Activated CD4-positive, alpha-beta memory T cell treated with anti-CD3 and anti-CD28 coated beads for 36 hours (primary cell): ENCODE measurements around the gene SPPL2B. TPM values are rescaled to one million over a fixed set of nuclear protein-coding genes. Genes with fewer than 3 reads are reported as not detected.
A peak's percentile ranks its signal among the peaks of the same experiment; 100 is the strongest.
"Not testable (repeated sequence)": the region's sequence is repeated elsewhere in the genome, so short reads cannot be mapped to it uniquely, and the experiment has no call there.

Experiments used
- CTCF ChIA-PET: fragments of 350-600 bp; sonication (Branson Sonifier 250); formaldehyde crosslinking; loops from one replicate; lab custom pipeline; 2021; ENCODE audit warnings: antibody characterized with exemption, inconsistent platforms; lab: Charles Lee
- POLR2A ChIA-PET: fragments of 350-600 bp; sonication (Branson Sonifier 250); formaldehyde crosslinking; loops from one replicate; lab custom pipeline; 2021; ENCODE audit warnings: antibody characterized with exemption; lab: Charles Lee
- DNase-seq: peaks from one replicate; pipeline ENCODE4 v3.0.0-alpha.2; 2020
- H3K27ac Mint-ChIP-seq: one replicate; pipeline ENCODE4 v1.8.0; 2021; ENCODE audit warnings: mixed read lengths
- H3K27me3 Mint-ChIP-seq: one replicate; pipeline ENCODE4 v1.8.0; 2021; ENCODE audit warnings: mixed read lengths
- H3K36me3 Mint-ChIP-seq: one replicate; pipeline ENCODE4 v1.8.0; 2021; ENCODE audit warnings: mixed read lengths
- H3K4me1 Mint-ChIP-seq: one replicate; pipeline ENCODE4 v1.8.0; 2021; ENCODE audit warnings: low read depth, mixed read lengths
- H3K4me3 Mint-ChIP-seq: one replicate; pipeline ENCODE4 v1.8.0; 2021; ENCODE audit warnings: mild to moderate bottlenecking, mixed read lengths
- H3K9me3 Mint-ChIP-seq: one replicate; pipeline ENCODE4 v1.8.0; 2021; ENCODE audit warnings: mixed read lengths
- intact Hi-C: fragments of 100-400 bp; cut with micrococcal nuclease; formaldehyde crosslinking; loops from one replicate; pipeline ENCODE4 v1.15.1; 2023
- total RNA-seq, 2 experiments: library from RNA; stranded (reverse); gene quantifications; one replicate each; pipeline ENCODE4 v1.2.3, GENCODE V29; 2021

The SPPL2B gene, protein sequence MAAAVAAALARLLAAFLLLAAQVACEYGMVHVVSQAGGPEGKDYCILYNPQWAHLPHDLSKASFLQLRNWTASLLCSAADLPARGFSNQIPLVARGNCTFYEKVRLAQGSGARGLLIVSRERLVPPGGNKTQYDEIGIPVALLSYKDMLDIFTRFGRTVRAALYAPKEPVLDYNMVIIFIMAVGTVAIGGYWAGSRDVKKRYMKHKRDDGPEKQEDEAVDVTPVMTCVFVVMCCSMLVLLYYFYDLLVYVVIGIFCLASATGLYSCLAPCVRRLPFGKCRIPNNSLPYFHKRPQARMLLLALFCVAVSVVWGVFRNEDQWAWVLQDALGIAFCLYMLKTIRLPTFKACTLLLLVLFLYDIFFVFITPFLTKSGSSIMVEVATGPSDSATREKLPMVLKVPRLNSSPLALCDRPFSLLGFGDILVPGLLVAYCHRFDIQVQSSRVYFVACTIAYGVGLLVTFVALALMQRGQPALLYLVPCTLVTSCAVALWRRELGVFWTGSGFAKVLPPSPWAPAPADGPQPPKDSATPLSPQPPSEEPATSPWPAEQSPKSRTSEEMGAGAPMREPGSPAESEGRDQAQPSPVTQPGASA
- total RNA-seq, result 10 to 100 TPM; 43.8 TPM

DNA sequence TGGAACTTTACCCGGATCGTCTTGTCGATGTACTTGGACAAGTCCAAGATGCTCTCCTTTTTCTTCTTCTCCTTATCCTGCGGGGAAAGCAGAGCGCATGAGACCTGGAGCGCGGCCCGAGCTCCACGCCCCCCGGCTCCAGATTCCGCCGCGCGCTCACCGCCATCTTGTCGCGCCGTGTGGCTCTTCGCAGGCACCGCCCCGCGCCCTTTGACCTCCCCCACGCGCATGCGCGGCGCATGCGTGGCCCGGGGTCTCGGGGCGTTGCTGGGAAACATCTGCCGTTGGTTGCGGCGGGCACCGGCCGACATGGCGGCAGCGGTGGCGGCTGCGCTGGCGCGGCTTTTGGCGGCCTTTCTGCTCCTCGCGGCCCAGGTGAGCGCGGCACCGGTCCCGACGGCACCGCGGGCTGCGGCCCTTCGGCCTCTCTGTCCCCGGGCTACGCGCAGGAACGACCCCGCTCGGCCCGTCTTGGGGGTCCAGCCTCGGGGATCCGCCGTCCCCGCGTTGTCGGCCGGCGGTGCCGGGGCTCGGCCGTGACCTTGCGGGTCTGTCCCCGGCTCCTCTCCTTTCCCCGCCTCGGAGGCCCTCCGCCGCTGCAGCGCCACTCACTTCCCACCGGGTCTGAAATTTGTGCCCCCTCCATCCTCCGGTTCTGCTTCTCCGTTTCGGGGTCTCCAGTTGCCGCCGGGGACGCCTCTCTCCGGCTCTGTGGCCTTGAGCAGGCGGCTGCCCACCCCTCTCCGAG lies at the start of gene SPPL2B, which contains the start of gene LSM7:
TSS of gene SPPL2B (plus strand) at position 284 of the 748 bp plus-strand sequence. CDS start at position 310, 26 bp downstream.
TSS of gene LSM7 (minus strand) at position 186 of the 748 bp plus-strand sequence. CDS start at position 166, 20 bp downstream.
- DNase-seq, result peak; percentile 94
- ChIA-PET POLR2A (interaction anchor here (1.2 to 1.5 kb wide), 4 partner anchors 37 to 99 kb away, joined by 4 to 6 read pairs (median 4); partner anchors contain the start of gene TIMM13), CTCF (interaction anchor here (0.7 to 1.9 kb wide), 4 partner anchors 53 to 283 kb away, joined by 3 to 6 read pairs (median 4); no protein-coding TSS in a partner anchor)
- intact Hi-C loops, result loop anchor here (1.0 to 5.0 kb wide), 2 partner anchors 92 to 176 kb away; partner anchors contain the start of genes AP3D1, PLEKHJ1 and SF3A2
- Mint-ChIP-seq H3K36me3 (peaks cover 32% of the 10 kb centered on the region), H3K9me3 (no peaks in the 10 kb centered on the region), H3K4me3 (peak within 1 kb of the TSS; percentile 99), H3K27ac (peak within 1 kb of the TSS; percentile 94), H3K4me1 (peaks cover 53% of the 10 kb centered on the region), H3K27me3 (no peaks in the 10 kb centered on the region)

DNA sequence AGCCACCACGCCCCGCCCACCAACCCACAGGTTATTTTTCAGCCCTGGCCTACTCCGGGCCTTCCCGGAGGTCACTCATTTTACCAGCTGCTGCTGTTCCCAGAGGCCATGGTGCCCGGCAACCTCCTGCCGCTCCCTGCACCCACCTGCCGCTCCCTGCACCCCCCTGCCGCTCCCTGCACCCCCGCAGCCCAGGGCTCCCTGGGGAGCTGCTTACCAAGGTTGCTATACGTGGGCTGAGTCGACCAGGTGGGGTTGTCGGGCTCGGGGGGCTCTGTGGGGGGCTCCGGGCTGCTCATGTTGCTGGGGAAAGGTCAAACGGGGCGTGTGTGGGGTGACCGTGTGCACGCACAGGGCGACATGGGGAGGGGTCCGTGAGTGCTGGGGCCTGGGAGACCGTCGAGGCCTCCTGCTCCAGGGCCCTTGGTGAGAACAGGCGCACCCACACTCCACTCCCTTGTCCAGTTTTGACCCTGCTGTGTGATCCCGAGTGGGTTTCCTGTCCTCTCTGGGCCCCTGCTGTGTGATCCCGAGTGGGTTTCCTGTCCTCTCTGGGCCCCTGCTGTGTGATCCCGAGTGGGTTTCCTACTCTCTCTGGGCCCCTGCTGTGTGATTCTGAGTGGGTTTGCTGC lies 47.7 kb upstream of the SPPL2B start:
- Mint-ChIP-seq H3K27me3 (no peaks in the 10 kb centered on the region), H3K27ac (no peak overlapping the region), H3K4me3 (no peak overlapping the region), H3K9me3 (no peaks in the 10 kb centered on the region), H3K36me3 (no peaks in the 10 kb centered on the region), H3K4me1 (peaks cover 15% of the 10 kb centered on the region)
- POLR2A ChIA-PET, result no interaction called here
- intact Hi-C loops, result no loop called here
- DNase-seq, result no peak
- CTCF ChIA-PET, result no interaction called here

- CTCF ChIA-PET, POLR2A ChIA-PET, H3K9me3 Mint-ChIP-seq, H3K27ac Mint-ChIP-seq, H3K27me3 Mint-ChIP-seq, DNase-seq, H3K36me3 Mint-ChIP-seq, intact Hi-C loops: not testable (repeated sequence)
- Mint-ChIP-seq H3K4me1 (peaks cover 15% of the 10 kb centered on the region), H3K4me3 (peak overlapping the region; percentile 32)
These were observed 47.0 kb upstream of the SPPL2B start for GRCh38 chr19:2281265-2282061.

DNA sequence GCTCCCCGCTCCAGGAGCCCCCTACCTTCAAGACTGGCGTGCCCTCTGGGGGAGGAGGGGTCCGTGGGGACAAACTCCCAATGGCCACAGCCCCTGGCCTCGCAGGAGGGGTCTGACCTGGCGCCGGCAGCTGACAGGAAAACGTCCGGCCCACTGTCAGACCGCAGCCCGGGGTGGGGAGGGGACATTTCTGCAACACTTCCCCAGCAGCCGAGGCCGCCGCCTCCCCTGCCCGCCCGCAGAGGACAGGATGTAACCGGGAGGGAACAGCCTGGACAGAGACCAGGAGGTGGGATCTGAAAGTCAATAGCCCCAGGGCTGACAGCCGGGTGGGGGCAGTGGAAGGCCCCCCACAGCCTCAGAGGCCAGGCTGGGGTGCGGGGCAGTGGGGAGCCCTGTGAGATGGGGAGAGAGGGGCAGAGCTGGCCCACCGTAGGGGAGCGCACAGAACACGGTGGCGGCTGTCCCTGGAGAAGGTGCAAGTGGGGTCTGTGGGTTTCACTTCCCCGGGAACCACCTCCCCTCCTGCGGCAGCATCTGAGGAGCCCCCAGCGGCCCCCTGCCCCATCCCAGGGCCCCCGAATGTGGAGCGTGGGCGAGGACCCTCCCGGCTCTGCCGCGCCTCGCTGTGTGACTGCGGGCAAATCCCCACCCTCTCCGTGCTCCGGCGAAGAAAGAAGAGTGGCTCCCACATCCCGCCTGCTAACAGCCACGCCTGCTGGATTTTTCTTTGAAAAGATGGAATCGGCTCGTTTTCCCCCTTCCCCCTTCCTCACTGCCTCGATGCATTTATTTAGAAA lies 46.2 kb upstream of the SPPL2B start, which contains the start of gene PEAK3:
TSS of gene PEAK3 (minus strand) at position 114 of the 800 bp plus-strand sequence. CDS start 1,244 bp downstream, outside the sequence.
- H3K27me3 Mint-ChIP-seq, result no peaks in the 10 kb centered on the region
- intact Hi-C loops, result no loop called here
- peak; percentile 61 for DNase-seq
- POLR2A ChIA-PET, result no interaction called here
- H3K9me3 Mint-ChIP-seq, result no peaks in the 10 kb centered on the region
- peaks cover 15% of the 10 kb centered on the region for H3K4me1 Mint-ChIP-seq
- no peak within 1 kb of the TSS for H3K27ac Mint-ChIP-seq
- H3K36me3 Mint-ChIP-seq, result no peaks in the 10 kb centered on the region
- CTCF ChIA-PET, result interaction anchor here (1.2 kb wide), 1 partner anchor 329 kb away, joined by 4 read pairs; no protein-coding TSS in a partner anchor
- H3K4me3 Mint-ChIP-seq, result peak within 1 kb of the TSS; percentile 32

GRCh38 chr19:2282862-2283237 lies 45.6 kb upstream of the SPPL2B start:
- H3K4me3 Mint-ChIP-seq, result no peak overlapping the region
- DNase-seq, result no peak
- H3K4me1 Mint-ChIP-seq, result peaks cover 15% of the 10 kb centered on the region
- H3K27me3 Mint-ChIP-seq, result no peaks in the 10 kb centered on the region
- no peaks in the 10 kb centered on the region for H3K36me3 Mint-ChIP-seq
- H3K27ac Mint-ChIP-seq, result no peak overlapping the region
- H3K9me3 Mint-ChIP-seq, result no peaks in the 10 kb centered on the region
- ChIA-PET CTCF (interaction anchor here (1.2 kb wide), 1 partner anchor 328 kb away, joined by 4 read pairs; no protein-coding TSS in a partner anchor), POLR2A (no interaction called here)
- intact Hi-C loops, result no loop called here

DNA sequence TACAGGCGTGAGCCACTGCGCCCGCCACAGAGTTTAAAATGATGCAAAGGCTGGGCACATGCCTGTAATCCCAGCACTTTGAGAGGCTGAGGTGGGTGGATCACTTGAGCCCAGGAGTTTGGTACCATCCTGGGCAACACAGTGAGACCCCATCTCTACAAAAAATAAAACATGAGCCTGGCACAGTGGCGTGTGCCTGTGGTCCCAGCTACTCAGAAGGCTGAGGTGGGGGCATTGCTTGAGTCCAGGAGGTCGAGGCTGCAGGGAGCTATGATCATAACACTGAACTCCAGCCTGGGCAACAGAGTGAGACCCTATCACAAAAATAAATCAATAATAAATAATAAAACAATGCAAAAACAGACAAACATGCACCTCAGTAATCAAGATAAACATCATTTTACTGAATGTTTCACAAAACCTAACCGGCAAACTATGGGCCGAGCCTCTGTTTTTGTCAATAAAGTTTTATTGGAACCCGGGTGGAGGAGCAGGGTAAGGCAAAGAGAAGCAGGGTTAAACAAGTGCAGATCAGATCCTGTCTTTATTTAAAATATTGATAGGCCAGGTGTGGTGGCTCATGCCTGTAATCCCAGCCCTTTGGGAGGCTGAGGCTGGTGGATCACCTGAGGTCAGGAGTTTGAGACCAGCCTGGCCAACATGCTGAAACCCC lies 44.5 kb upstream of the SPPL2B start:
- peaks cover 3% of the 10 kb centered on the region for H3K27me3 Mint-ChIP-seq
- POLR2A ChIA-PET, result no interaction called here
- no peak for DNase-seq
- H3K27ac Mint-ChIP-seq, result no peak overlapping the region
- peaks cover 21% of the 10 kb centered on the region for H3K4me1 Mint-ChIP-seq
- CTCF ChIA-PET, result no interaction called here
- no peak overlapping the region for H3K4me3 Mint-ChIP-seq
- H3K9me3 Mint-ChIP-seq, result no peaks in the 10 kb centered on the region
- H3K36me3 Mint-ChIP-seq, result no peaks in the 10 kb centered on the region
- intact Hi-C loops, result no loop called here

- Mint-ChIP-seq H3K4me3 (no peak overlapping the region), H3K27ac (no peak overlapping the region), H3K4me1 (peaks cover 35% of the 10 kb centered on the region), H3K27me3 (peaks cover 8% of the 10 kb centered on the region), H3K9me3 (no peaks in the 10 kb centered on the region), H3K36me3 (no peaks in the 10 kb centered on the region)
- no peak for DNase-seq
- POLR2A ChIA-PET, result no interaction called here
- CTCF ChIA-PET, result interaction anchor here (0.7 to 1.1 kb wide), 4 partner anchors 13 to 106 kb away, joined by 3 to 4 read pairs (median 3); no protein-coding TSS in a partner anchor
- intact Hi-C loops, result no loop called here
These were observed 41.9 kb upstream of the SPPL2B start for GRCh38 chr19:2286402-2287140.

- H3K36me3 Mint-ChIP-seq, result no peaks in the 10 kb centered on the region
- H3K9me3 Mint-ChIP-seq, result no peaks in the 10 kb centered on the region
These were observed 40.7 kb upstream of the SPPL2B start for GRCh38 chr19:2287585-2288337.

DNA sequence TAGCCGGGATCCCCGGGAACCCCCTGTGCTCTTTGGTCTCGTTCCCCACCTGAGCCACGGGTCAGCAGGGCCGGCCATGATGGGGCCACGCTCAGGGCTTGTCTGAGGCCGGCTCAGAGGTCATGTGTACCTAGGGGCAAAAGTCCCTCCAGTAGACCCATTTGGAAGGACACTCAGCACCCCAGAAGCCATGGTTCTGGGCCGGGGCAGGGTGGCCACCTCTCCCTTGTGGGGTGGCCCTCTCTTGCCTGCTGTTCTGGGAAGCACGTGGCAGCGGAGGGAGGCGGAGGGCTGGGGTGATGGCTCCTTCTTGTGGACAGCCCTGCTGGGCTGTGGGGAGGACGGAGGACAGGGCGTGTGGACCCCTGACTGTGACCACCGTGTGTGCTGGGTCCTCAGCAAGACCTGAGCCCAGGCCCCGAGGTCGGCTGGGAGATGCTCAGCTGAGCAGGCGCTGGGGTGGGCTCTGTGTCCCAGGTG lies 40.1 kb upstream of the SPPL2B start:
- Mint-ChIP-seq H3K27me3 (peaks cover 8% of the 10 kb centered on the region), H3K9me3 (no peaks in the 10 kb centered on the region), H3K36me3 (no peaks in the 10 kb centered on the region), H3K27ac (no peak overlapping the region), H3K4me1 (peaks cover 21% of the 10 kb centered on the region), H3K4me3 (peak overlapping the region; percentile 70)
- intact Hi-C loops, result no loop called here
- DNase-seq, result no peak
- ChIA-PET CTCF (interaction anchor here (0.7 to 2.0 kb wide), 6 partner anchors 13 to 349 kb away, joined by 3 to 10 read pairs (median 4); no protein-coding TSS in a partner anchor), POLR2A (interaction anchor here (0.8 kb wide), 1 partner anchor 265 kb away, joined by 3 read pairs; no protein-coding TSS in a partner anchor)

More at GRCh38 chr19:2287585-2288337, 40.7 kb upstream of the SPPL2B start:
- no peak for DNase-seq
- POLR2A ChIA-PET, result no interaction called here
- intact Hi-C loops, result no loop called here
- H3K27ac Mint-ChIP-seq, result no peak overlapping the region
- CTCF ChIA-PET, result interaction anchor here (1.1 to 2.0 kb wide), 4 partner anchors 13 to 326 kb away, joined by 4 to 10 read pairs (median 6); no protein-coding TSS in a partner anchor
- H3K4me3 Mint-ChIP-seq, result no peak overlapping the region
- H3K4me1 Mint-ChIP-seq, result peaks cover 24% of the 10 kb centered on the region
- H3K27me3 Mint-ChIP-seq, result peaks cover 8% of the 10 kb centered on the region
